Activated CD8-positive, alpha-beta T cell treated with anti-CD3 and anti-CD28 coated beads, Interleukin-2, amount 10 ng/mL, durations not matched to agents 7 days and 5 days (primary cell): ENCODE measurements around the gene ZNF580. TPM values are rescaled to one million over a fixed set of nuclear protein-coding genes. Genes with fewer than 3 reads are reported as not detected.

Experiments
- ATAC-seq: fragments of 150-1000 bp; cut with Tn5 transposase; one replicate; pipeline ENCODE4 v1.10.0; 2021; ENCODE audit warnings: moderate library complexity
- CTCF ChIA-PET: fragments of 350-600 bp; sonication (Branson Sonifier 250); formaldehyde crosslinking; loops from one replicate; lab custom pipeline; 2021; ENCODE audit warnings: antibody characterized with exemption; lab: Charles Lee
- POLR2A ChIA-PET: fragments of 350-600 bp; sonication (Branson Sonifier 250); formaldehyde crosslinking; loops from one replicate; lab custom pipeline; 2021; ENCODE audit warnings: antibody characterized with exemption; lab: Charles Lee
- DNase-seq: peaks from one replicate; pipeline ENCODE4 v3.0.0-alpha.2; 2020
- H3K27ac Mint-ChIP-seq: one replicate; pipeline ENCODE4 v1.8.0; 2021; ENCODE audit warnings: mild to moderate bottlenecking, mixed read lengths
- H3K27me3 Mint-ChIP-seq: one replicate; pipeline ENCODE4 v1.8.0; 2021; ENCODE audit warnings: low read depth, mixed read lengths
- H3K36me3 Mint-ChIP-seq: one replicate; pipeline ENCODE4 v1.8.0; 2021; ENCODE audit warnings: low read depth, mixed read lengths
- H3K4me1 Mint-ChIP-seq: one replicate; pipeline ENCODE4 v1.8.0; 2021; ENCODE audit warnings: low read depth, mixed read lengths
- H3K4me3 Mint-ChIP-seq: one replicate; pipeline ENCODE4 v1.8.0; 2021; ENCODE audit warnings: mild to moderate bottlenecking, mixed read lengths
- H3K9me3 Mint-ChIP-seq: one replicate; pipeline ENCODE4 v1.8.0; 2022; ENCODE audit warnings: mixed read lengths; ENCODE audit not compliant: insufficient read depth
- total RNA-seq, 2 experiments: library from RNA; stranded (reverse); gene quantifications; one replicate each; pipeline ENCODE4 v1.2.3, GENCODE V29; 2021

Gene ZNF580
- total RNA-seq, 2 experiments from 2014 or later: 30.2 to 32.1 TPM

DNA sequence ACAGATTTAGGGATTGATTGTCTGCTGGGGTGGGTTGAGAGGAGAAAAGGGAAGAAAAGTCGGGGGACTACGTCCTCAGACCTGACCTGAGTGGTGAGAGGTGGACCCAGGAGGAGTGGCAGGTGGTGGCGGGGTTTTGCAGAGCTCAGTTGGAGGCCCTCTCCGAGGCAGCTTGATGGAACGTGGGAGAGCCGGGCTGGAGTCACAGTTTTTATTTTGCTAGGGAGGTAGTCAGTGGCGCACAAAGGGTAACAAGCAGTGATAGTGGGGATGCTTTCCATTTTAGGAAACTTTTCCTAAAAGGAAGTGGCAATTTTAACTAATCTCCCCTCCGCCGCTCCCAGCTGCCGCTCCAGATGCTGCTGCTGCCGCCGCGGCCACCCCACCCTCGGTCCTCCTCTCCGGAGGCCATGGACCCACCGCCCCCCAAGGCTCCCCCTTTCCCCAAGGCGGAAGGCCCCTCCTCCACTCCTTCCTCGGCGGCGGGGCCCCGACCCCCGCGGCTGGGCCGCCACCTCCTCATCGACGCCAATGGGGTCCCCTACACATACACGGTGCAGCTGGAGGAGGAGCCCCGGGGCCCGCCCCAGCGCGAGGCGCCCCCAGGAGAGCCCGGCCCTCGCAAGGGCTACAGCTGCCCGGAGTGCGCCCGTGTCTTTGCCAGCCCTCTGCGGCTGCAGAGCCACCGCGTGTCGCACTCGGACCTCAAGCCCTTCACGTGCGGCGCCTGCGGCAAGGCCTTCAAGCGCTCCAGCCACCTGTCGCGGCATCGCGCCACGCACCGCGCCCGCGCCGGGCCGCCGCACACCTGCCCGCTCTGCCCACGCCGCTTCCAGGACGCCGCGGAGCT, 1.6 kb downstream of the ZNF580 start:
- DNase-seq: peak; percentile 47
- CTCF ChIA-PET: interaction anchor here (1.0 to 2.0 kb wide), 5 partner anchors 9 to 43 kb away, joined by 3 to 17 read pairs (median 6); partner anchors contain the start of genes FIZ1, U2AF2 and ZNF865
- POLR2A ChIA-PET: interaction anchor here (0.9 to 1.9 kb wide), 4 partner anchors 10 to 25 kb away, joined by 3 to 7 read pairs (median 4); partner anchors contain the start of gene U2AF2

DNA sequence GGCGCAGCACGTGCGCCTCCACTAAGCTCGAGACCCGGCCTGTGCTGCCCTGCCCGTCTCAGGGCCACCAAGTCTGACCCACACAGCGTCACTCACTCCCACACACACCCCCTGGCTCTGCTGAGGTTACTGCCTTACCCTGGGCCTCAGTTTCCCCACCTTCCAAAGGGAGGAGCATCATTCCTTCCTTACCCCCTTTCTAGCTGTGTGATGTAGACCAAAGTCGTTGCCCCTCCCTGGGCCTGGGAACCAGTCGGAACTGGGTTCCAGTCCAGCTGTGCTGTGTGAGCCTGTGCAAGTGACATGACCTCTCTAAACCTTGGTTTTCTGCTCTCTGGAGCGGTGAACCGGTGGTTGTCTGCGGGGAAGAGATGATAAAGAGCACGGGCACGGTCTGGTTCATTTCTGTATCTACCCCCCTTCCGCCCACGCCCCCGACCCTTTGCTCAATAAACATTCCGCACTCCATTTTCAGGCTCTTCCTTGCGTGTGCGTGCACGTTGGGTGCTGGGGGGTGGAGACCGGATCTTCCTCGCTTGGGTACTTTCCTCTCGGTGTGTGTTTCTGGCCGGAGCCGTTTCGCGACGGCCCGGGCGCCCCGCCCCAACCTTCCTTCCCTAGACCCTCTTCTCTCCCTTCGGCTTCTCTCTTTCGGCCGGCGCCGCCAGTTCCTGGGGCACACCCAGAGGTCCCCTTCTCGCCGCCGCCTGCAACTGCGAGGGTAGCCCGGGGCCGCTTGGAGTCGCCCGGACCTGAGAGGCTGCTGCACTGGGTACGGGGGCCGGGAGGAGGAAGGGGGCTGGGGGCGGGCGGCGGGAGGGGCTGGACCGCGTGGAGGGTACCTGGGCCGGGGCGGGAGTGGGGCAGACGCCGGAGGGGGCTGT, 2.4 kb downstream of the ZNF580 start, which contains the start of gene ZNF581:
Gene ZNF581 (plus strand): TSS at position 647 of the 884 bp plus-strand sequence. CDS start 923 bp downstream, outside the sequence.
- Mint-ChIP-seq H3K9me3 (no peaks in the 10 kb centered on the region), H3K4me3 (peak within 1 kb of the TSS; percentile 86), H3K27ac (peak within 1 kb of the TSS; percentile 95), H3K4me1 (peaks cover 58% of the 10 kb centered on the region), H3K36me3 (peaks cover 32% of the 10 kb centered on the region), H3K27me3 (no peaks in the 10 kb centered on the region)
- ChIA-PET POLR2A (interaction anchor here (0.9 to 1.9 kb wide), 4 partner anchors 9 to 25 kb away, joined by 3 to 7 read pairs (median 4); partner anchors contain the start of gene U2AF2), CTCF (interaction anchor here (1.0 to 2.0 kb wide), 5 partner anchors 10 to 44 kb away, joined by 3 to 17 read pairs (median 6); partner anchors contain the start of genes FIZ1, U2AF2 and ZNF865)
- DNase-seq (peak; percentile 82), ATAC-seq (peak; percentile 61)

More for the DNA sequence above, 1.6 kb downstream of the ZNF580 start:
- Mint-ChIP-seq H3K9me3 (no peaks in the 10 kb centered on the region), H3K4me3 (peak overlapping the region; percentile 86), H3K4me1 (peaks cover 60% of the 10 kb centered on the region), H3K27me3 (no peaks in the 10 kb centered on the region), H3K27ac (peak overlapping the region; percentile 95), H3K36me3 (peaks cover 37% of the 10 kb centered on the region)
- ATAC-seq: peak; percentile 12

DNA sequence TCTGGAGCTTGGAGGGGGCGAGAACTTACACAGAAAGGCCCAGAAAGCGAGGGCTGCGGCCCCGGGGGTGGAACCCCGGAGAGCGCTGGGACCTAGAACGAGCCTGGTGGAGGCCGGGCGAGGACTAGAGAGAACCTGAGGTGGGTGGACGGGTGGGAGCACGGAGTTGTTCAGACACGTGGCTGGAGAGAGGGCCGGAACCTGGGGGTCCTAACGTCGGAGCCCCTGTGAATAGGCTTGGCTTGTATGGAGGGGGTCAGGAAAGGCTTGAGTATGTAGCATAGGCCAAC, 3.0 kb downstream of the ZNF580 start:
- Mint-ChIP-seq H3K36me3 (peaks cover 29% of the 10 kb centered on the region), H3K4me3 (peak overlapping the region; percentile 86), H3K4me1 (peaks cover 59% of the 10 kb centered on the region), H3K9me3 (no peaks in the 10 kb centered on the region), H3K27ac (peak overlapping the region; percentile 95), H3K27me3 (no peaks in the 10 kb centered on the region)
- CTCF ChIA-PET: interaction anchor here (1.3 to 1.9 kb wide), 2 partner anchors 10 to 11 kb away, joined by 4 to 9 read pairs; partner anchors contain the start of gene U2AF2
- POLR2A ChIA-PET: interaction anchor here (2.4 kb wide), 1 partner anchor 11 kb away, joined by 6 read pairs; no protein-coding TSS in a partner anchor
- no peak for DNase-seq
- ATAC-seq: no peak

DNA sequence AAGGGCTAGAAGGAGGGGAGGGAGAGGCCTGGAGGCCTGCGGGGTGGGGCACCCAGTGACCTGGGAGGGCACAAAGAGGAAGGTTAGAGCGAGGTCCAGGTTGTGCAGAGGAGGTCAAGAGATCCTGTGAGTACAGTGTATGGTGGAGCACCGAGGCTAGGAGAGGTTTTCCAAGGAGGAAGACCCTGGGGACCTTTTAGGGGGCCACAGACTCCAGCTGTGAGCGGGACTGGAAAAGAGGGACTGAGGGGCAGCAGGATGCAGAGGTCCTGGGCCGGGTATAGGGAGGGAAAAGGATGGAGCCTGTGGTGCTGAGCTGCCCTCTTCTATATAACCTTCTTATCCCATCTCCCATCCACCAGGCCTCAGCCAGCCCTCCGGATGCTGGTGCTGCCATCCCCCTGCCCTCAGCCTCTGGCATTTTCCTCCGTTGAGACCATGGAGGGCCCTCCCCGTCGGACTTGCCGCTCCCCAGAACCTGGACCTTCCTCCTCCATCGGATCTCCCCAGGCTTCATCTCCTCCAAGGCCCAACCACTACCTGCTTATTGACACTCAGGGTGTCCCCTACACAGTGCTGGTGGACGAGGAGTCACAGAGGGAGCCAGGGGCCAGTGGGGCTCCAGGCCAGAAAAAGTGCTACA, 3.5 kb downstream of the ZNF580 start:
- Mint-ChIP-seq H3K36me3 (peaks cover 25% of the 10 kb centered on the region), H3K4me1 (peaks cover 54% of the 10 kb centered on the region), H3K9me3 (no peaks in the 10 kb centered on the region), H3K4me3 (peak overlapping the region; percentile 86), H3K27me3 (no peaks in the 10 kb centered on the region), H3K27ac (peak overlapping the region; percentile 95)
- ChIA-PET CTCF (interaction anchor here (1.3 kb wide), 1 partner anchor 10 kb away, joined by 4 read pairs; the partner anchor contains the start of gene U2AF2), POLR2A (interaction anchor here (2.4 kb wide), 1 partner anchor 10 kb away, joined by 6 read pairs; no protein-coding TSS in a partner anchor)
- ATAC-seq: no peak
- DNase-seq: no peak

GRCh38 chr19:55644842-55645511, 4.2 kb downstream of the ZNF580 start:
- ATAC-seq (no peak), DNase-seq (no peak)
- Mint-ChIP-seq H3K4me3 (peak overlapping the region; percentile 86), H3K27ac (peak overlapping the region; percentile 95), H3K27me3 (no peaks in the 10 kb centered on the region), H3K9me3 (no peaks in the 10 kb centered on the region), H3K4me1 (peaks cover 54% of the 10 kb centered on the region), H3K36me3 (peaks cover 25% of the 10 kb centered on the region)
- ChIA-PET CTCF (interaction anchor here (1.1 to 1.3 kb wide), 2 partner anchors 9 to 10 kb away, joined by 4 to 6 read pairs; partner anchors contain the start of gene U2AF2), POLR2A (interaction anchor here (1.5 to 2.4 kb wide), 2 partner anchors 9 to 12 kb away, joined by 4 to 6 read pairs; no protein-coding TSS in a partner anchor)

DNA sequence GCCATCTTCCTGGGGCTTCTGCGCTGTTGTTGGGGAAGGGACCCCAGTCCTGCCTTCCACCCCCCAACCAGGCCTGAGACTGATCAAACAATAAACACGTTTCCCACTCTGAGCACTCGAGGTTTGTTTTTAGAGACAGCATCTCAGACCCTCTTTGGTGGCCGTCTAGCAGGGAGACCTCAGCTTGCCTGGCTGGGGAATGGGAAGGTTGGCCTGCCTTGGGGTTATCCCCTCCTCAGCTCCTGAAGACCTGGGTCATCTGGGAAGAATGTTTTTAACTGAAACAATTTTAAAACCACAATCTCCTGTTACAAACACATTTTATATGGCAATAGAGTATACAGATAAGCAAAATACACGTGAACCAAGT, 4.7 kb downstream of the ZNF580 start:
- Mint-ChIP-seq H3K9me3 (no peaks in the 10 kb centered on the region), H3K27ac (peak overlapping the region; percentile 52), H3K4me1 (peaks cover 53% of the 10 kb centered on the region), H3K36me3 (peaks cover 25% of the 10 kb centered on the region), H3K4me3 (peak overlapping the region; percentile 57), H3K27me3 (no peaks in the 10 kb centered on the region)
- DNase-seq (no peak), ATAC-seq (no peak)
- ChIA-PET POLR2A (interaction anchor here (1.5 to 2.4 kb wide), 2 partner anchors 9 to 13 kb away, joined by 4 to 6 read pairs; no protein-coding TSS in a partner anchor), CTCF (interaction anchor here (1.1 kb wide), 1 partner anchor 9 kb away, joined by 6 read pairs; no protein-coding TSS in a partner anchor)

- peaks cover 48% of the 10 kb centered on the region for H3K4me1 Mint-ChIP-seq
- ChIA-PET POLR2A (interaction anchor here (0.7 to 2.0 kb wide), 4 partner anchors 8 to 47 kb away, joined by 3 to 8 read pairs (median 4); partner anchors contain the start of gene FIZ1), CTCF (interaction anchor here (0.9 to 4.7 kb wide), 6 partner anchors 9 to 180 kb away, joined by 3 to 39 read pairs (median 4); no protein-coding TSS in a partner anchor)
- H3K9me3 Mint-ChIP-seq: no peaks in the 10 kb centered on the region
- DNase-seq (no peak), ATAC-seq (no peak)
- peaks cover 25% of the 10 kb centered on the region for H3K36me3 Mint-ChIP-seq
- peak overlapping the region; percentile 78 for H3K4me3 Mint-ChIP-seq
- H3K27ac Mint-ChIP-seq: peak overlapping the region; percentile 80
- no peaks in the 10 kb centered on the region for H3K27me3 Mint-ChIP-seq
These were observed 6.3 kb downstream of the ZNF580 start for GRCh38 chr19:55646889-55647731.

GRCh38 chr19:55647732-55648584, 7.2 kb downstream of the ZNF580 start, which contains the start of gene CCDC106:
CCDC106 (plus strand) TSS chr19:55648212; CDS start chr19:55649047, 835 bp downstream.
- no peaks in the 10 kb centered on the region for H3K9me3 Mint-ChIP-seq
- DNase-seq: peak; percentile 47
- ChIA-PET POLR2A (interaction anchor here (0.7 to 2.0 kb wide), 4 partner anchors 9 to 48 kb away, joined by 3 to 8 read pairs (median 4); partner anchors contain the start of gene FIZ1), CTCF (interaction anchor here (1.2 to 4.7 kb wide), 7 partner anchors 8 to 144 kb away, joined by 3 to 39 read pairs (median 4); no protein-coding TSS in a partner anchor)
- peaks cover 25% of the 10 kb centered on the region for H3K36me3 Mint-ChIP-seq
- ATAC-seq: peak; percentile 21
- no peaks in the 10 kb centered on the region for H3K27me3 Mint-ChIP-seq
- peaks cover 45% of the 10 kb centered on the region for H3K4me1 Mint-ChIP-seq
- peak within 1 kb of the TSS; percentile 78 for H3K4me3 Mint-ChIP-seq
- peak within 1 kb of the TSS; percentile 80 for H3K27ac Mint-ChIP-seq
